GM21423 (cell line): ENCODE results near the gene ASXL1.
"Not testable (repeated sequence)": the region's sequence is repeated elsewhere in the genome, so short reads cannot be mapped to it uniquely, and the experiment has no call there.

Source experiments
- ATAC-seq: cut with Tn5 transposase; IDR thresholded peaks from one replicate; pipeline ENCODE4 v1.9.1; 2021; ENCODE audit warnings: mild to moderate bottlenecking, moderate library complexity; ENCODE audit not compliant: unreplicated experiment

ASXL1 gene

GRCh38 chr20:32397567-32398084 lies 39.5 kb downstream of the ASXL1 start:
- ATAC-seq, result no peak

DNA sequence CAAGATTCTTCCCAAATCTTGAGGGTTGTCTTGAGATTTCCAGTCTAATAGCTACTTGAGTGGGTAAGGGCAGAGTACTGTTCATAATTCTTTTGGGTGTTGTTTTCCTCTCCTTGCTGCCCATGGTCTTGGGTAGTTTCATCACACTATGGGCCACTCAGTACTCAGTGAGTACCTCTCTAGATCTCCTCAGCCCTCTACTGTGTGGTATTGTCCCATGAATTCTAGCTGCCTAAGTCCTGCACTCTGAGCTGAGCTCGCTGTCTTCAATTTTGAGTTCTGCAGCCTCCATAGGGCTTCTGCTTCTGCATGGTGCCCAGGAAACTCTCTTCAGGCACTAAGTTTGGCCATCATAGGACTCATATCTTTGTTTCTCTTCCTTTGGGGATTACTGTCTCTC lies 42.3 kb downstream of the ASXL1 start:
- ATAC-seq, result no peak

- ATAC-seq, result no peak
These were observed 45.9 kb downstream of the ASXL1 start for GRCh38 chr20:32404017-32404416.

DNA sequence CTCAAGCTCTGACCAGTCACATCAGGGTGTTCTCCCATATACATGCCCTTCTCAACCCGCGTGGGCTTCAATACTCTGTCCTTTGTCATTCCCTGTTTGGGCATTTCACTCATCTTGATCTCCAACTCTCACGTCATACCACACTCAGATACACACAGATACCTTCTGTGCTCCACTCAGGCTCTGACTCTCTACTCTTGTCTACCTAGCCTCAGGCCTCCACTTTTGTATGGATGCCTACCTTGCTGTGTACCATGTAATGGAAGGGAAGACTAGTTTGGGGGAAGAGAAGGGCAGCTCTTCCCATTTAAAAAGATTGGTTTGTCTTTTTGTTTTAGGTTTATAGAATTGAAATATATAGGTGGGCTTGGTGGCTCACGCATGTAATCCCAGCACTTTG lies 48.6 kb downstream of the ASXL1 start:
- ATAC-seq, result no peak

GRCh38 chr20:32407131-32407750 lies 49.1 kb downstream of the ASXL1 start:
- not testable (repeated sequence) for ATAC-seq

DNA sequence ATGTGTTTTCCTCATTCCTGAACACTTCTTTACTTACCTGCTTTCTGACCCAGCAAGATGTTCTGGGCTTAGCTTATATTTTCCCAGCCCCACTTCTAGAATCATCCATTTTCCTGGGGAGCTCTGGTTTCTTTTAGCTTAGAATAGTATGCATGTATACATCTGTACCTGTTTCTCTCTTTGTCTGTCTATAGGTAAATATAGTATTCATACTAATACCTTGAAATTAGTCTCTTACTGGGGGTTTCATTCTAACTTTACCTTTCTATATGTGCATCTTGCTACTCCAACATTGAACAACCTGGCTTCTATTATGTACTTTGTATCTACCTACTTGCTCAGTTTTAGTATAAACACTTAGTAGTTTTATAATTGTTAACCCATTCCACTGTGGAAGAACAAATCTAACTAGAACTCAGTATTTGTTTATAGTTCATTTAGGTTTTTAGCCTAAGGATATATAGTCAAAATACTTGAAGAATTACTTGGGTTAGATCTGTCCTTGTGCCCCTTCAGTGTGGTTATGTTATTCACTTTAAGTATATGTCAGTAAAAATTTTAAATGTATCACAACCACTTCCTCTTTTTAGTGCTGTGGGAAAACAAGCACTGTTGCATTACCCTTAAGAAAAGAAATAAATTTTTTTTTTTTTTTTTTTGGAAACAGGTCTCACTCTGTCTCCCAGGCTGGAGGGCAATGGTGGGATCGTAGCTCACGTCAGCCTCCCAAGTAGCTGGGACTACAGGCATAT lies 54.0 kb downstream of the ASXL1 start:
- ATAC-seq, result no peak

DNA sequence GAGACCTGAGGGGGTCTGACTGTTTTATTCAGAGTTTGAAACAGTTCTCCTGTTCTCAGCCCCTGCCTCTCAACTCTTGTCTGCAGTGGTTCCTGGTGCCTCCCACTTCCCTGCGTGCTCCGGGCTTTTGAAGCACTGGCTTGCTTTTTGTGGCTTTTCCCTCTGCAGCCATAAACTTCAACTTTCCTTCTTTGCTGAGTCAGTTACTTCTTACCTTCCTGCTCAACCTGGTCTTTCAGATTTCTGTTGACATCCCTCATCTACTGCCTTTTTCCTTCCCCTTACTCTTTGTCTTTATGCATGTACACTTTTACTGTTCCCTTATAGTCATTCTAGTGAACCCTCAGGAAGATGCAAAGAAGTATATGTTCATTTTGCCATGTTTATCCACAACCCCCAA lies 57.4 kb downstream of the ASXL1 start:
- ATAC-seq, result no peak

DNA sequence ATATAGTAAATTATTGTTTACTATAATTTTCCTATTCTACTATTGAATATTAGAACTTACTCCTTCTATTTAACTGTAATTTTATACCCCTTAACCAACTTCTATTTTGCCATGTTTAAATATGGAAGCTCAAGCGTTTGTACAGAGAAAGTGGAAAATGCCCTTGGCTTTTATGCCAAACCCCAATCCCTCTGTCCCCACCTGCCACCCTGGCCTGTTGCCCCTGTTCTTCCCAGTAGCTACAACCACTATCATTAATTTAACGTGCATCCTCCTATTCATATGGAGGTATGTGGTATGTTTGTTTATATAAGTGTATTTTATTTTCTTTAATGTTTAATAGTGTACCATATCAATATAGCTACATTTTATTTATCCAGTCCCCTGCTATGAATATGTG lies 58.1 kb downstream of the ASXL1 start:
- no peak for ATAC-seq

GRCh38 chr20:32418376-32418775 lies 60.2 kb downstream of the ASXL1 start:
- ATAC-seq, result no peak

DNA sequence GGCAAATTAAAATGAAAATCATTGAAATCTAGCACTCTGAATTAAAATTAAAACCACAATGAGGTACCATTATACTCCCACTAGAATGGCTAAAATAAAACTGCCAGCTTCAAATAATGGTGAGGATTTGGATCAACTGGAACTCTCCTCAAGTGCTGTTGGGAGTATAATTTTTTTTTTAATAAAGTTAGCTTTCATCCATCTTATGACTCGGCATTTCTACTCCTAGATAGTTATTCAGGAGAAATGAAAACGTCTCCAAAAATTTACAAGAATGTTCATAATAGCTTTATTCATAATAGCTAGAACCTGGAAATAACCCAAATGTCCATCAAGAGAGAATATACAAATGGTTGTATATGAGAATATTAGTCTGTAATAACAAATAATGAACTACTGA lies 63.2 kb downstream of the ASXL1 start:
- ATAC-seq, result no peak

- ATAC-seq, result no peak
These were observed 69.9 kb downstream of the ASXL1 start for GRCh38 chr20:32427996-32428395.

DNA sequence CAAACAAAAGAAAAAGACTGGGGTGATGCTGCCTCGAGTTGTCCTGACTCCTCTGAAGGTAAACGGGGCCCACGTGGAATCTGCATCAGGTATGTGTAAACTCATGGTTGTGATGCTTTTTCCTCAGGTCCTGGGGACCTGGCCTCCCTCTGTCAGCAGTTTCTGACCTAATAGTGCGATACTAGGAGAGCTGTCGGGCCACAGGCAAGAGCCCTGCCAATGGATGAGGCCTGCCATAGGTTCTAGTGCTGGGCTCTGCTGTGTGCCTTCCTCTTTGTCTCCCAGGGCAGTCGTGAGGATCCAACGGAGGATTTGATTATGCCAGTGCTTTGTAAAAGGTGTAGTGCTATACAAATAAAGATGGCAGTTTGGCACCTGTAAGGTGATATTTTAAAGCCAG lies 71.2 kb downstream of the ASXL1 start:
- no peak for ATAC-seq

DNA sequence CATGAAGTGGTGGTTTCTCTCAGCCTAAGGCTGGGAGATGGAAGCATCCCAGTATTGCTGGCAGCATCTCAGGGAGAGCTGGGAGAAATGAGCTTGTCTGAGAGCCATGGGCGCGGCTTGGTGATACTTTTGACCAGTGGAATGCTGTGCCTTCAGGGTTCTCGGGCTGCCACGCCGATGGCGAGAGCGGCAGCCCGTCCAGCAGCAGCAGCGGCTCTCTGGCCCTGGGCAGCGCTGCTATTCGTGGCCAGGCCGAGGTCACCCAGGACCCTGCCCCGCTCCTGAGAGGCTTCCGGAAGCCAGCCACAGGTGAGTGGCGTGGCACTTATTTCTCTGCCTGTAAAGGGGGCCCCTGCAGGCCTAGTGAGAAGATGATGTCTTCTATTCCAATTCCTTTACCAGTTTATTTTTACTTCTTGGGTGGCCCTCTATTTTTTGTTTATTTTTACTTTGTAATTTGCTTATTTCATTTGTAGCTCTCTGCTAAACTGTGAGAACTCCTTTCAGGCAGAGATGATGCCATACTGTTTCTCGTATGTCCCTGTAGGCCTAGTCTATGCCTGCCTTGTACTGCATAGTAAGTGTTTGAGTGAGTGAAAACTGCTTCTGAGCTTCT lies 71.7 kb downstream of the ASXL1 start:
- no peak for ATAC-seq

DNA sequence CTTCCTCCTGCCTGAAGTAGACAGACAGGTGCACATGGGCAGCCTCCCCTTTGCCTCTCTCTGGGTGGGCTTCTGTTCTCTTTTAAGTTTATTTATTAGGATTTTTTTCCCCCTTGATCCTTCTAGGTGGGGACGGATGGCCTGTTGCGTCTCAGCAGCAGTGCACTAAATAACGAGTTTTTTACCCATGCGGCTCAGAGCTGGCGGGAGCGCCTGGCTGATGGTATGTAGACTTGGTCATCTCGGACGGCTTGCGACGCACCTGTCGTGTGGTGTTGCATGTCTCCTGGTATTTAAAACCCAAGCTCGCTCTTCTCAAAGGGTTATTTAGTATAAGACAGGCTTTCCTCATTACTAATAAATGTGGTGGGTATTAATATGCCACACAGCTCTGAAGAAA lies 73.3 kb downstream of the ASXL1 start:
- no peak for ATAC-seq

DNA sequence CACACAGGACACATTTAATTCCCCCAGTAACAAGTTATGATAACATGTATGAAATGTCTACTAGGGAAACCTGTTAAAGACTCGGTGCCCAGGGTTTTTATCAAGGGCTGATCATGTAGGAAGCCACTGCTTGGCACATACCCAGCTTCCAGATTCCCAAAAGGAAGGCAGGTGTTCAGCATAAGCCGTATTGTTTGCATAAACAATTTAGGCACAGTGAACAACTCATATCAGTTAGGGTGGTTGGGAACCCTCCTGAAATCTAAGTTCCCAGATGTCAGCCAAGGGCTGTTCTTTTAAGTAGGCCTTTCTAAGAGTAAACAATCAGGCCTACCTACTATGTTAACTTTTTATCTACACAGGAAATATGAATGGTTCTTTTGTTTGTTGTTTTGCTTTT lies 74.1 kb downstream of the ASXL1 start:
- ATAC-seq, result no peak

- ATAC-seq, result no peak
These were observed 75.3 kb downstream of the ASXL1 start for GRCh38 chr20:32433311-32434021.

DNA sequence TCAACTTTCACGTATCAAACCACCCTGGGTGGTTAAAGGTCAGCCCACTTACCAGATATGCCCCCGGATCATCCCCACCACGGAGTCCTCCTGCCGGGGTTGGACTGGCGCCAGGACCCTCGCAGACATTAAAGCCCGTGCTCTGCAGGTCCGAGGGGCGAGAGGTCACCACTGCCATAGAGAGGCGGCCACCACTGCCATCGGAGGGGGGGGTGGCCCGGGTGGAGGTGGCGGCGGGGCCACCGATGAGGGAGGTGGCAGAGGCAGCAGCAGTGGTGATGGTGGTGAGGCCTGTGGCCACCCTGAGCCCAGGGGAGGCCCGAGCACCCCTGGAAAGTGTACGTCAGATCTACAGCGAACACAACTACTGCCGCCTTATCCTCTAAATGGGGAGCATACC lies 76.3 kb downstream of the ASXL1 start:
- no peak for ATAC-seq

DNA sequence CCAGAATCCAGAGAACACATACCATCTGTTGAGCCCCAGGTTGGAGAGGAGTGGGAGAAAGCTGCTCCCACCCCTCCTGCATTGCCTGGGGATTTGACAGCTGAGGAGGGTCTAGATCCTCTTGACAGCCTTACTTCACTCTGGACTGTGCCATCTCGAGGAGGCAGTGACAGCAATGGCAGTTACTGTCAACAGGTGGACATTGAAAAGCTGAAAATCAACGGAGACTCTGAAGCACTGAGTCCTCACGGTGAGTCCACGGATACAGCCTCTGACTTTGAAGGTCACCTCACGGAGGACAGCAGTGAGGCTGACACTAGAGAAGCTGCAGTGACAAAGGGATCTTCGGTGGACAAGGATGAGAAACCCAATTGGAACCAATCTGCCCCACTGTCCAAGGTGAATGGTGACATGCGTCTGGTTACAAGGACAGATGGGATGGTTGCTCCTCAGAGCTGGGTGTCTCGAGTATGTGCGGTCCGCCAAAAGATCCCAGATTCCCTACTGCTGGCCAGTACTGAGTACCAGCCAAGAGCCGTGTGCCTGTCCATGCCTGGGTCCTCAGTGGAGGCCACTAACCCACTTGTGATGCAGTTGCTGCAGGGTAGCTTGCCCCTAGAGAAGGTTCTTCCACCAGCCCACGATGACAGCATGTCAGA lies 77.4 kb downstream of the ASXL1 start:
- ATAC-seq, result no peak

GRCh38 chr20:32436142-32436861 lies 78.2 kb downstream of the ASXL1 start:
- no peak for ATAC-seq

DNA sequence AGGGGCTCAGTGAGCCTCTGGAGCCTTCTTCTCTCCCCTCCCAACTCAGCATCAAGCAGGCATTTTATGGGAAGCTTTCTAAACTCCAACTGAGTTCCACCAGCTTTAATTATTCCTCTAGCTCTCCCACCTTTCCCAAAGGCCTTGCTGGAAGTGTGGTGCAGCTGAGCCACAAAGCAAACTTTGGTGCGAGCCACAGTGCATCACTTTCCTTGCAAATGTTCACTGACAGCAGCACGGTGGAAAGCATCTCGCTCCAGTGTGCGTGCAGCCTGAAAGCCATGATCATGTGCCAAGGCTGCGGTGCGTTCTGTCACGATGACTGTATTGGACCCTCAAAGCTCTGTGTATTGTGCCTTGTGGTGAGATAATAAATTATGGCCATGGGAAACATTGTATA lies 78.8 kb downstream of the ASXL1 start:
- no peak for ATAC-seq
